ENCODE results near the gene CMTM4. TPM values are rescaled to one million over a fixed set of nuclear protein-coding genes. Genes with fewer than 3 reads are reported as not detected.

The CMTM4 gene
- 12.7 TPM for total RNA-seq
- long read RNA-seq, full-length matches to known transcripts = 8 of 11 reads
- long read RNA-seq, partial matches to known transcripts = 0 of 11 reads
- long read RNA-seq, other reads (novel, unspliced or antisense) = 3 of 11 reads

GRCh38 chr16:66696669-66697630 lies at the start of gene CMTM4:
Gene CMTM4, minus strand, starts transcription at chr16:66696743. Its CDS starts 218 bp downstream, at chr16:66696525.
- intact Hi-C loops (cut with micrococcal nuclease) = no loop called here
- peak; percentile 98 for ATAC-seq

GRCh38 chr16:66746048-66746447 lies 49.5 kb upstream of the CMTM4 start:
- intact Hi-C loops (cut with micrococcal nuclease) = no loop called here
- ATAC-seq = no peak
- no peak for DNase-seq

More at GRCh38 chr16:66696669-66697630, at the start of gene CMTM4:
- DNase-seq = peak; percentile 93

GRCh38 chr16:66741950-66742808 lies 45.6 kb upstream of the CMTM4 start:
- intact Hi-C loops (cut with micrococcal nuclease) = no loop called here
- no peak for DNase-seq
- ATAC-seq = peak; percentile 49

GRCh38 chr16:66741169-66741900 lies 44.8 kb upstream of the CMTM4 start:
- ATAC-seq (peak; percentile 97), DNase-seq (peak; percentile 87)
- intact Hi-C loops (cut with micrococcal nuclease) = no loop called here

GRCh38 chr16:66740533-66740932 lies 44.0 kb upstream of the CMTM4 start:
- intact Hi-C loops (cut with micrococcal nuclease) = no loop called here
- DNase-seq (no peak), ATAC-seq (peak; percentile 59)

- ATAC-seq = peak; percentile 5
- intact Hi-C loops (cut with micrococcal nuclease) = no loop called here
- DNase-seq = no peak
Observed at GRCh38 chr16:66740010-66740409, 43.5 kb upstream of the CMTM4 start.

- DNase-seq = no peak
- intact Hi-C loops (cut with micrococcal nuclease) = no loop called here
- ATAC-seq = no peak
Observed at GRCh38 chr16:66735891-66736290, 39.3 kb upstream of the CMTM4 start.

GRCh38 chr16:66731101-66731500 lies 34.6 kb upstream of the CMTM4 start:
- intact Hi-C loops (cut with micrococcal nuclease) = no loop called here
- DNase-seq (no peak), ATAC-seq (no peak)

- ATAC-seq (no peak), DNase-seq (no peak)
- intact Hi-C loops (cut with micrococcal nuclease) = no loop called here
Observed at GRCh38 chr16:66728804-66729203, 32.3 kb upstream of the CMTM4 start.

- ATAC-seq = peak; percentile 88
Observed at GRCh38 chr16:66728117-66728787, 31.7 kb upstream of the CMTM4 start.

GRCh38 chr16:66720766-66721165 lies 24.2 kb upstream of the CMTM4 start:
- DNase-seq (no peak), ATAC-seq (no peak)
- intact Hi-C loops (cut with micrococcal nuclease) = no loop called here

More at GRCh38 chr16:66728117-66728787, 31.7 kb upstream of the CMTM4 start:
- DNase-seq = peak; percentile 35
- intact Hi-C loops (cut with micrococcal nuclease) = no loop called here

- intact Hi-C loops (cut with micrococcal nuclease) = no loop called here
- no peak for ATAC-seq
Observed at GRCh38 chr16:66719246-66719645, 22.7 kb upstream of the CMTM4 start.

GRCh38 chr16:66717776-66718175 lies 21.2 kb upstream of the CMTM4 start:
- ATAC-seq = no peak
- intact Hi-C loops (cut with micrococcal nuclease) = no loop called here

More at GRCh38 chr16:66719246-66719645, 22.7 kb upstream of the CMTM4 start:
- no peak for DNase-seq

GRCh38 chr16:66717112-66717675 lies 20.7 kb upstream of the CMTM4 start:
- ATAC-seq (peak; percentile 68), DNase-seq (peak; percentile 46)
- intact Hi-C loops (cut with micrococcal nuclease) = no loop called here

More at GRCh38 chr16:66717776-66718175, 21.2 kb upstream of the CMTM4 start:
- no peak for DNase-seq

GRCh38 chr16:66714654-66715307 lies 18.2 kb upstream of the CMTM4 start:
- no peak for ATAC-seq
- intact Hi-C loops (cut with micrococcal nuclease) = no loop called here
- no peak for DNase-seq

GRCh38 chr16:66714062-66714461 lies 17.5 kb upstream of the CMTM4 start:
- no peak for DNase-seq
- no peak for ATAC-seq
- intact Hi-C loops (cut with micrococcal nuclease) = no loop called here

- intact Hi-C loops (cut with micrococcal nuclease) = no loop called here
- DNase-seq (no peak), ATAC-seq (peak; percentile 20)
Observed at GRCh38 chr16:66713076-66713475, 16.5 kb upstream of the CMTM4 start.

GRCh38 chr16:66712512-66712911 lies 16.0 kb upstream of the CMTM4 start:
- ATAC-seq (no peak), DNase-seq (no peak)
- intact Hi-C loops (cut with micrococcal nuclease) = no loop called here
